Left ventricle myocardium inferior (tissue), 1 donor: ENCODE measurements around the gene AMHR2. TPM values are rescaled to one million over a fixed set of nuclear protein-coding genes. Genes with fewer than 3 reads are reported as not detected.
"Not testable (repeated sequence)": the region's sequence is repeated elsewhere in the genome, so short reads cannot be mapped to it uniquely, and the experiment has no call there.

Experiments
- DNase-seq: peaks from one replicate; pipeline ENCODE4 v3.0.0-alpha.2; 2020
- H3K27ac ChIP-seq: fragments of 200-600 bp; replicated peaks from 2 replicates; pipeline ENCODE4 v1.8.0; 2021
- H3K27me3 ChIP-seq: fragments of 200-600 bp; 2 replicates; pipeline ENCODE4 v1.8.0; 2021; ENCODE audit warnings: low read depth
- H3K36me3 ChIP-seq: fragments of 200-600 bp; 2 replicates; pipeline ENCODE4 v1.8.0; 2021
- H3K4me1 ChIP-seq: fragments of 200-600 bp; 2 replicates; pipeline ENCODE4 v1.8.0; 2021
- H3K4me3 ChIP-seq: fragments of 200-600 bp; 2 replicates; pipeline ENCODE4 v1.8.0; 2021; ENCODE audit warnings: mild to moderate bottlenecking, moderate library complexity
- H3K9me3 ChIP-seq: fragments of 200-600 bp; replicated peaks from 2 replicates; pipeline ENCODE4 v1.8.0; 2021
- CTCF ChIP-seq: fragments of 200-600 bp; IDR thresholded peaks from 2 replicates; pipeline ENCODE4 v1.8.0; 2021; ENCODE audit warnings: antibody characterized with exemption, mild to moderate bottlenecking, borderline replicate concordance
- intact Hi-C: fragments of 100-400 bp; cut with micrococcal nuclease; formaldehyde crosslinking; loops from one replicate; pipeline ENCODE4 v1.11.0; 2022
- total RNA-seq: library from RNA; stranded (reverse); fragmentation: NEBNext Ultra II Directional; extraction: Animal tissue kit (Norgen Biotek cat#: 25700); gene quantifications from one replicate; pipeline ENCODE4 v1.2.1, GENCODE V29; 2021
- donor health status: DM: no; HTN: yes; CAD: no; lungs with severe emphysema.

The AMHR2 gene
- total RNA-seq, 1 donor from 2014 or later, result 0.36 TPM

- TF ChIP-seq CTCF, result no peak
- Histone ChIP-seq H3K4me1 (peaks cover 52% of the 10 kb centered on the region), H3K36me3 (peaks cover 40% of the 10 kb centered on the region), H3K9me3 (no peaks in the 10 kb centered on the region), H3K27ac (peak within 1 kb of the TSS; percentile 99), H3K4me3 (peak within 1 kb of the TSS; percentile 73), H3K27me3 (no peaks in the 10 kb centered on the region)
- intact Hi-C loops, result no loop called here
- DNase-seq, result peak; percentile 93
These were observed 43.4 kb upstream of the AMHR2 start, which contains the start of gene SP1 for GRCh38 chr12:53380104-53380793. SP1 (plus strand) TSS chr12:53380176; CDS start chr12:53380292, 116 bp downstream.

GRCh38 chr12:53380794-53381730 is 42.6 kb upstream of the AMHR2 start:
- peak overlapping the region; percentile 99 for H3K27ac ChIP-seq
- no peak for DNase-seq
- H3K9me3 ChIP-seq, result no peaks in the 10 kb centered on the region
- intact Hi-C loops, result no loop called here
- peaks cover 42% of the 10 kb centered on the region for H3K36me3 ChIP-seq
- TF ChIP-seq CTCF, result no peak
- H3K4me1 ChIP-seq, result peaks cover 60% of the 10 kb centered on the region
- H3K27me3 ChIP-seq, result no peaks in the 10 kb centered on the region
- peak overlapping the region; percentile 73 for H3K4me3 ChIP-seq

GRCh38 chr12:53381731-53382630 is 41.7 kb upstream of the AMHR2 start:
- Histone ChIP-seq H3K27me3 (no peaks in the 10 kb centered on the region), H3K36me3 (peaks cover 51% of the 10 kb centered on the region), H3K27ac (peak overlapping the region; percentile 99), H3K4me3 (peak overlapping the region; percentile 73), H3K9me3 (no peaks in the 10 kb centered on the region), H3K4me1 (peaks cover 69% of the 10 kb centered on the region)
- intact Hi-C loops, result no loop called here
- DNase-seq, result peak; percentile 34
- peak; percentile 44 for TF ChIP-seq CTCF

GRCh38 chr12:53383258-53383657 is 40.4 kb upstream of the AMHR2 start:
- intact Hi-C loops, result no loop called here
- no peak for TF ChIP-seq CTCF
- Histone ChIP-seq H3K4me3 (peak overlapping the region; percentile 73), H3K4me1 (peaks cover 82% of the 10 kb centered on the region), H3K27me3 (no peaks in the 10 kb centered on the region), H3K9me3 (no peaks in the 10 kb centered on the region), H3K27ac (no peak overlapping the region), H3K36me3 (peaks cover 55% of the 10 kb centered on the region)
- DNase-seq, result no peak

- H3K27ac ChIP-seq, H3K27me3 ChIP-seq, intact Hi-C loops, H3K9me3 ChIP-seq, DNase-seq: not testable (repeated sequence)
- peak overlapping the region; percentile 73 for H3K4me3 ChIP-seq
- peaks cover 100% of the 10 kb centered on the region for H3K4me1 ChIP-seq
- H3K36me3 ChIP-seq, result peaks cover 61% of the 10 kb centered on the region
These were observed 37.3 kb upstream of the AMHR2 start for GRCh38 chr12:53386381-53386780.
